ENCODE results near the gene MYO1C.

MYO1C gene

DNA sequence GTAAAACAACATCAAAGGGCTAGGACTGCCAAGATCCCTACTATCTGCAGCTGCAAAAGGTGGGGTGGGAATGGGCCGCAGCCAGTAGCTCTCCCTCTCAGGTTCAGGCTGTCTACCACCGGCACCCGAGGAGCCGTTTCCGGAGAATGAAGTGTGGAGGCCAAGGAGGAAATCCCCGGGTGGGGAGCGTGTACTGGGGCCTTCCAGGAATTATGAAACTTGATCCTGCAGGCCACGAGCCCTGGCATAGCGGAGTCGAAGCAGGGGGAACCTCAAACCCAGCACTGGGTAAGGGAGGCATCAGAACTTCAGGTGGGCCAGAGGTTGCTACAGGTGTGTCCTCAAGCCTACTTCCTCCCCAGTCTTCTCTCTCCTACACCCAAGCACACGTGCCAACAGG is 18.8 kb upstream of the MYO1C start:
- in situ Hi-C loops (cut with HindIII; ENCODE audit: low sequenced_read_pairs) = loop anchor here (25.0 kb wide), 1 partner anchor 249 kb away; the partner anchor contains the start of gene BHLHA9

DNA sequence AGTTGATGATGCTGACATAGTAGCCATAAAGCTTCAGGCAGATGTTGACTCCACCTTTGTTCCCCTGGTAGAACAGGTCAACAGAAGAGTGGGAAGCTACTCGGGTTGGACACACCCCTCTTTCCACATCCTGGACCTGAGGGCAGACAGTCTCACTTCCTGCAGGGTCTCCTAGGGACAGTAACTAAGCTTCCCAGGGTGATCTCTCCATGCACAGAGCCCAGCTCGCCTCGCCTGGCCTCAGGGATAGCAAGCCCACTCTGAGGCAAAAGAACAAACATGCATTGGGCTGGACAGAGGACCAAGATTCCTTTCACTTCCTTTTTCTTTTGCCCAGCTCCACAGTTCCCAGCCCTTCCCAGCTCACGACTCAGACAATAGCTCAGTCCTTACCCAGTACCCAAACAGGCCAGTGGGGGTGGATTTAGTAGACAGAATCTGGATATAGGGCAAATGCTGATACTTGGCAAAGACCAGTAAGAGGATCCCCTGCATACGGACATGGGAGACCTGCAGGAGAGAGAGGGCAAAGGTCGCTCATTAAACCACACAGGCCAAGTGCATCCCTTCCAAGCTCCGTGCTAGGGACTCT is 16.9 kb upstream of the MYO1C start:
- in situ Hi-C loops (cut with HindIII; ENCODE audit: low sequenced_read_pairs) = loop anchor here (5.0 to 25.0 kb wide), 3 partner anchors 43 to 247 kb away; partner anchors contain the start of gene BHLHA9

DNA sequence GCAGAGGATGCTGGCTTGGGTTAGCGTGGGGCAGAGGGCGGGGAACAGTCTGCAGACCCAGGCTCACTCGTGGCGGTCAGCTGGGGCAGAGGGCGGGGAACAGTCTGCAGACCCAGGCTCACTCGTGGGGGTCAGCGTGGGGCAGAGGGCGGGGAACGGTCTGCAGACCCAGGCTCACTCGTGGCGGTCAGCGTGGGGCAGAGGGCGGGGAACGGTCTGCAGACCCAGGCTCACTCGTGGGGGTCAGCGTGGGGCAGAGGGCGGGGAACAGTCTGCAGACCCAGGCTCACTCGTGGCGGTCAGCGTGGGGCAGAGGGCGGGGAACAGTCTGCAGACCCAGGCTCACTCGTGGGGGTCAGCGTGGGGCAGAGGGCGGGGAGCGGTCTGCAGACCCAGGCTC is 16.2 kb upstream of the MYO1C start:
- in situ Hi-C loops (cut with HindIII; ENCODE audit: low sequenced_read_pairs) = loop anchor here (5.0 to 25.0 kb wide), 3 partner anchors 44 to 246 kb away; partner anchors contain the start of gene BHLHA9

GRCh38 chr17:1506649-1507267 is 14.3 kb upstream of the MYO1C start:
- in situ Hi-C loops (cut with HindIII; ENCODE audit: low sequenced_read_pairs) = loop anchor here (5.0 to 25.0 kb wide), 3 partner anchors 46 to 244 kb away; partner anchors contain the start of gene BHLHA9

GRCh38 chr17:1505586-1505985 is 13.1 kb upstream of the MYO1C start:
- in situ Hi-C loops (cut with HindIII; ENCODE audit: low sequenced_read_pairs) = loop anchor here (5.0 to 25.0 kb wide), 3 partner anchors 47 to 243 kb away; partner anchors contain the start of gene BHLHA9

GRCh38 chr17:1504866-1505265 is 12.4 kb upstream of the MYO1C start:
- in situ Hi-C loops (cut with HindIII; ENCODE audit: low sequenced_read_pairs) = loop anchor here (5.0 to 25.0 kb wide), 3 partner anchors 47 to 243 kb away; partner anchors contain the start of gene BHLHA9

DNA sequence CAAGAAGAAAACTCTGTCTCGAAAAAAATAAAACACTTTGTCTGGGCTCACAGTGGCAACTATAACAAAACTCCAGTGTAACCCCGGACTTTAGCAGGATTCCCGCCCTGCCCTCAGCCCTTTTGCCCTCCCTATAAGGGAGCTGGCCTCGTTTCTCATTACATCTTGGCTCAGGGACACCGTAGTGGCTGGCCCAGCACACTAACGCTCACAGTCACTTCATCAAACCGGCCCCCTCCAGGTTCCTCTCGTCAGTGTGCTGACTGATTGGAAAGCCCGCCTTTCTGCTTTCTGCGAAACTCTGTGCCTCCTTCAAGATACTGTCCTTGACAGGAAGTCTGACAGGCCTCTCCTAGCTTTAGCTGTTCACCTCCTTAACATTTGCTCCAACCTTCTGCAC is 11.2 kb upstream of the MYO1C start:
- in situ Hi-C loops (cut with HindIII; ENCODE audit: low sequenced_read_pairs) = loop anchor here (10.0 to 25.0 kb wide), 2 partner anchors 129 to 241 kb away; partner anchors contain the start of gene BHLHA9

- in situ Hi-C loops (cut with HindIII; ENCODE audit: low sequenced_read_pairs) = no loop called here
Observed at GRCh38 chr17:1498869-1499268, 6.4 kb upstream of the MYO1C start.

- in situ Hi-C loops (cut with HindIII; ENCODE audit: low sequenced_read_pairs) = no loop called here
Observed at GRCh38 chr17:1498233-1498632, 5.7 kb upstream of the MYO1C start.

DNA sequence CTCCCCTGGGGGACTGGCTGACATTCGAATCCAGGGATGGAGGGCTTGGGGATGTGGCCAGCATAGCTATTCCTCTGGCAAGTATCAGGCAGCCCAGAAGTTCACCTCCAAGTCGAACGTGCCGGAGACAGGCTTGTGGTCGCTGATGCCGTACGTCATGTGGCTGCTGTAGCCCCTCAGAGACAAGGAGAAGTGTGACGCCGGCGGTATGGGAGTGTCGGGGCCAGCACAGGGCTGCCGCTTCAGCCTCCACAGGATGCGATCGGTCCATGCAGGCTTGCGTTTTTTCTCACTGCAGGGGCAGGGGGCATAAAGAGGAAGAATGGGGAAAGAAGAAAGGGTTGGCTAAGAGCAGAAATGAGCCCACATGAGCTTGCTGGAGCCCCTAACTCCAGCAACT is 5.3 kb upstream of the MYO1C start:
- in situ Hi-C loops (cut with HindIII; ENCODE audit: low sequenced_read_pairs) = no loop called here

GRCh38 chr17:1496869-1497268 is 4.4 kb upstream of the MYO1C start:
- in situ Hi-C loops (cut with HindIII; ENCODE audit: low sequenced_read_pairs) = no loop called here

DNA sequence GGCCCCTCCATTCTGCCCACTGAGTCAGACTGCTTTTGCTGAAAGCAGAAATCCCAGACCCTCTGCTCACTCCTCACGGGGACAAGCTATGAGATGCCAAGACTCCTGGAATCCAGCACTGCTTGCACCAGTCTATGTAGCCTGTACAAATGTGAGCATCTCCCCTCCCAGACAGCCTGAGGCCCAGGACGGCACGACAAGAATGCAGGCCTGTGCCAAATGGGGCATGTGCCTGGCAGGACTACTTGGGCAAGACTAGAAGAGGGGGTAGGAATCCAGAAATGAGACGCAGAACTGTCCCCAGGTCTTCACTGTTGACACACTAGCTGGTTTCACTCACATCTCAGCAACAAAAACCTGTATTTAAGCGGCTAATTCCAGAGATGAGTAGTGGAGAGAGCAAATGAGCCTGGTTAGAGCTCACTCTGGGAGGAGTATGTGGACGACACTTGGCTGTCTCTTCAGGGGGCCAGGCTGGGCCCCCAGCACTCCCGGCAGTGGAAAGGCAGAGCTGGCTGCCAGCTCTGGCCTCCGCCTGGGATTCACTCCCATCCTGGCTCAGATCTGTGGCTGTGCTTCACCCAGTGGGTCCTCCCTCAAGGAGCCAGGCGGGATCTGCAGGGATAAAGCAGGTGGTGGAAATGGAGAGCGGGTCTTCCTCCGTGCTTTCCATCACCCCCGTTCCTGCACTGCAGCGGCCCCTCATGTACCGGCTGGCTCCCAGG is 2.9 kb upstream of the MYO1C start:
- in situ Hi-C loops (cut with HindIII; ENCODE audit: low sequenced_read_pairs) = no loop called here

DNA sequence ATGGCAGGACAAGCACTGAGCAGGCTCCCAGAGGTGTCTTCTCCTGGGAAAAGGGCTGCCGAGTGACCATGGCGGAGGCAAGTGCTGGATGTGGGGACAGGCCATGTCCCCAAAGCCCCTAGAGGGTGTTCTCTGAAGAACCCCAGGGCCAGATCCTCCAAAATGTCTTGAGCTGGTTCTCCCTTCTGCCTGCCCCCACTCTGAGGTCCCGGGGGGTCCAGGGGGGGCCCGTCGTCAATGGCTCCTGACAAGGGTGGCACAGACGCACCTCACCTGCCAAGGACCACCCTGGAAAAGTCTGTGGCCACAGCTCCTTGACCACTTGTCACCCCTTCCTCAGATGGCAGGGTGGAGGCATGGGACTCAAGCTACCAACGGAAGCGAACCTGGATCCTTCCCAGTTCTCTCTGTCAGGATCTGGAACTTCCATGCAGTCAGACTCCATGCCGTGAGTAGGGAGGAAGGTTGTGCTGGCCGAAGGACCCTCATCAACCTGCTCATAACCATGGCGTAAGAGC is 2.3 kb upstream of the MYO1C start:
- in situ Hi-C loops (cut with HindIII; ENCODE audit: low sequenced_read_pairs) = no loop called here

DNA sequence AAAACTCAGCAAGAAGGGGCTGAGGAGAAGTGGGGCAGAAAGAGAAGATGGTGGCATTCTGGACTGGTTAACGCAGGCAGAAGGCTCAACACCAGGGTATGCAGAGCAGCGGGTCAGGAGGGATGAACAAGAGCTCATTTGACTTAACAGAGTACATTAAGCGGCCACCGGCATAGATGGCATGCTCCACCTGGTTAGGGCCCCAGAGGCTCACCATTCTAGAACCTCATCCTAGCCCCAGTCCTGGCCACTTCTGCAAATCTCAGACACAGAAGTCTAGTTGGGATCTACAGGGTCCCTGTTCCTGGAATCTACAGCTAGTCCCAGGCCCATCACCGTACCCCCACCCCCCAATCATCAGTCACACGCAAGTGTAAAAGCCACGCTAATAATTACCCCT is 1.7 kb upstream of the MYO1C start:
- in situ Hi-C loops (cut with HindIII; ENCODE audit: low sequenced_read_pairs) = no loop called here

DNA sequence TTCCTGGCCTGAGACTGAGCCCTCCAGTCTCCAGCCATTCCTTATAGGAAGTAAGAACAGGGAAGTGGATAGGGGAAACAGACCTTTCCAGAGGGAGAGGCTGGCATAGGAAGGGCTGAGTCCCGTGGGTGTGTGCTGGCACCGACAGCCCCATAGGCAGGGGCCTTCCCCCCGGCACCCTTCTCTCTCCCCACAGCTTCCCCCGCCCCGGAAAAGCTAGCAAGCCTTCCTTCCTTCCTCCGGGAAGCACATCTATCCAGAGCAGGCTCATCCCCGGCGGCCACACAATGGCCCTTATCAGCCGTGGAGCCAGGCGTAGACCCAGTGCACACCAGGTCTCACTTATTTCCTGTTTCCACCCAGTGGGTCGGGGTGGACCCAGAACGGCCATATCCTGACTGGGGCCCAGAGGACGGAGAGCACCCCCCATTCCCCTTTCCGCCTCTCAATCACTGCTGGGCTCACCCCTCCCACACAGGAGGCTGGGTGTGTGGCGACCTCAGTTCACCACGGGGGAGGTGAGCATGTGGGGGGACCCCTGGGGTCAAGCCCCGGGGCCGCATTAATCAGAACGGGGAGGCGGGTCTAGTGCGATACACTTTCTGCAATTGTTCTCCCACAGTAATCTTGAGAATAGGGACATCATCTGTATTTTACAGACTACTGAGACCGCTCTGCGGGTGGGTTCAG is 950 bp upstream of the MYO1C start:
- in situ Hi-C loops (cut with HindIII; ENCODE audit: low sequenced_read_pairs) = no loop called here

- in situ Hi-C loops (cut with HindIII; ENCODE audit: low sequenced_read_pairs) = no loop called here
Observed at GRCh38 chr17:1491443-1492248, 840 bp downstream of the MYO1C start.

DNA sequence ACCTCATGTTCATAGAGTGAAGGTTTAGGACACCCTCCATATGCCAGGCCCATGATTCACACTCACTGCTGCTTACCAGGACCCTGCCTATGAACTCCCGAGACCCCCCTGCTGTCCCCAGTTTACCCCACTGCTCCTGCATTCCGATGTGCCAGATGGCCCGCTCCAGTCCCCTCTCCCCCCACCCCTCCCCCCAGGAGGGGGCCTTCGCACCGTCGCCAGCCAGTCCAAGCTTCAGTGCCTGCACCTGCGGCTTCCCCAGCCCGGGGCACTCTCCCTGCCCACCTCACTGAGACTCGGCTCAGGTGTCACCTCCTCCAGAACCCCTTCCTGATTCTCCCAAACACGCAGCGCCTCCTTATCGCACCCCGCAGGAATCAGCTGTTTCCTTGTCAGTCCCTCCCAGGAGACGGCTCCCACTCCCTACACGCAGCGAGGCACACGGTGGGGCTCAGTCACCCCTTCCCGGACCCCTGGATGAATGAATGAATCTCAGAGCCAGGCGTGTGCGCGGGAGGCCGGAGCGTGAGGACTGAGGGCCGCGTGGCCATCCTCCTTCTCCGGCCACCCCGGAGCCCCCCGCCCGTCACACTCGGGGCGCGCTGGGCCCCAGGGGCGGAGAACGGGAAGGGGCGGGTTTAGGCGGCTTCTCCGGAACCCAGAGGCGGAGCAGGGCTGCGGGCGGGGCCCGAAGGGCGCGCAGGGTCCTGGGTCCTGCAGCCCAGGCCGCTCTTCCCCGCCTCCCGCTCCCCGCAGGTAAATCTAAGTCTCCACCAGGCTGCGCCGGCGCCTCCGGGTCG is 1.6 kb downstream of the MYO1C start:
- in situ Hi-C loops (cut with HindIII; ENCODE audit: low sequenced_read_pairs) = no loop called here

DNA sequence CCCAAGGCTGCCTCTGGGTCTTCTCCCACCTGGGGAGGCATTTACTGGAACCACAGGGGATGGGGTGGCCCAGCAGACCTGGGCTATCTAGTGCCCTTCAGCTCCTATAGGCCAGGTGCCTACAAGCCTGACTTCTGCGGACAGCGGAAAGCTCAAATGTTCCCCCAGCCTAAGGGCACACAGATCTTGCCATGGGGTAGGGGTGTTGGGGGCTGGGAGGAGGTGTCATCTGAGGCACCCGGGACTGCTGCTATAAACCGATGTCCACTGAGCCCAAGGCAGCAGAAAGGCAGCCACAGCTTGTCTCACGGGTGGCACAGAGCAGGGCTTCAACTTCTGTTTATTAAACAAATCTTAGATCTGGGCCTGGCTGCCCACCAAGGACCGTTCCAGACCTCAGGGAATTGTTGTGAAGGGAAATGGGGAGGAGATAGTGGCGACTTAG is 3.6 kb downstream of the MYO1C start:
- in situ Hi-C loops (cut with HindIII; ENCODE audit: low sequenced_read_pairs) = no loop called here

Measured in DLD1 (cell line).